CD4-positive, alpha-beta T cell treated with Interleukin-15 for 4 hours (primary cell): ENCODE data around the gene CACNA1C.

Experiments
- DNase-seq: peaks from one replicate; pipeline ENCODE4 v3.0.0-alpha.2; 2020; ENCODE audit warnings: low spot score

Gene CACNA1C

GRCh38 chr12:2457215-2457932 is 404.6 kb downstream of the CACNA1C start:
- no peak for DNase-seq

GRCh38 chr12:2457933-2458414 is 405.2 kb downstream of the CACNA1C start:
- DNase-seq, result no peak

- DNase-seq, result no peak
These were observed 407.4 kb downstream of the CACNA1C start for GRCh38 chr12:2460051-2460670.

GRCh38 chr12:2461046-2461445 is 408.3 kb downstream of the CACNA1C start:
- no peak for DNase-seq

- no peak for DNase-seq
These were observed 408.9 kb downstream of the CACNA1C start for GRCh38 chr12:2461645-2462044.

- DNase-seq, result no peak
These were observed 409.3 kb downstream of the CACNA1C start for GRCh38 chr12:2462087-2462486.

- no peak for DNase-seq
These were observed 410.9 kb downstream of the CACNA1C start for GRCh38 chr12:2463719-2464118.

GRCh38 chr12:2465681-2466080 is 412.9 kb downstream of the CACNA1C start:
- no peak for DNase-seq

- no peak for DNase-seq
These were observed 413.4 kb downstream of the CACNA1C start for GRCh38 chr12:2466211-2466610.

- DNase-seq, result no peak
These were observed 414.8 kb downstream of the CACNA1C start for GRCh38 chr12:2467447-2468195.

- DNase-seq, result no peak
These were observed 423.2 kb downstream of the CACNA1C start for GRCh38 chr12:2475984-2476383.

GRCh38 chr12:2477009-2477766 is 424.4 kb downstream of the CACNA1C start:
- no peak for DNase-seq

GRCh38 chr12:2479851-2480535 is 427.2 kb downstream of the CACNA1C start:
- DNase-seq, result no peak

GRCh38 chr12:2481346-2481745 is 428.6 kb downstream of the CACNA1C start:
- no peak for DNase-seq

GRCh38 chr12:2481951-2482350 is 429.2 kb downstream of the CACNA1C start:
- no peak for DNase-seq

- no peak for DNase-seq
These were observed 430.3 kb downstream of the CACNA1C start for GRCh38 chr12:2482938-2483660.

- no peak for DNase-seq
These were observed 430.9 kb downstream of the CACNA1C start for GRCh38 chr12:2483713-2484112.

GRCh38 chr12:2484141-2484776 is 431.5 kb downstream of the CACNA1C start:
- DNase-seq, result no peak

GRCh38 chr12:2485681-2486080 is 432.9 kb downstream of the CACNA1C start:
- no peak for DNase-seq

GRCh38 chr12:2486796-2487195 is 434.0 kb downstream of the CACNA1C start:
- no peak for DNase-seq
